HEK293 (cell line): ENCODE results near the gene CSAD.

Experiments
- CTCF ChIA-PET: fragments of 350-600 bp; formaldehyde crosslinking; extraction: SDS; loops from one replicate; lab custom pipeline; 2021; ENCODE audit warnings: antibody characterized with exemption; lab: Yijun Ruan, JAX
- POLR2A ChIA-PET: fragments of 300-600 bp; formaldehyde crosslinking; extraction: SDS; loops from one replicate; lab custom pipeline; 2020; ENCODE audit warnings: antibody characterized with exemption, inconsistent platforms; lab: Yijun Ruan, JAX
- H3K27ac ChIP-seq: fragments of 200-500 bp; sonication (Bioruptor generic); 2 replicates; pipeline ENCODE4 v1.5.1; 2014; ENCODE audit warnings: low read depth, low read length, control low read depth, inconsistent platforms; ENCODE audit errors: extremely low read depth
- H3K36me3 ChIP-seq, 2 experiments: fragments of 200-500 bp in 1 of 2; sonication (Bioruptor generic) in 1 of 2; 1 replicate in 1 of 2; 2 replicates in 1 of 2; pipeline ENCODE4 v1.5.1; 2014 to 2017; ENCODE audit warnings: inconsistent platforms in 2 of 2, low read length in 2 of 2; ENCODE audit not compliant: control insufficient read depth in 2 of 2, insufficient read depth in 1 of 2
- H3K4me1 ChIP-seq: fragments of 200-500 bp; sonication (Bioruptor generic); 2 replicates; pipeline ENCODE4 v1.5.1; 2014; ENCODE audit warnings: mild to moderate bottlenecking, low read length, inconsistent platforms; ENCODE audit not compliant: control insufficient read depth, insufficient read depth
- H3K4me3 ChIP-seq: 2 replicates; pipeline ENCODE4 v1.5.1; 2011; ENCODE audit warnings: low read depth, mild to moderate bottlenecking, control low read depth, low read length, moderate library complexity
- H3K9me3 ChIP-seq: fragments of 200-500 bp; sonication (Bioruptor generic); 2 replicates; pipeline ENCODE4 v1.5.1; 2014; ENCODE audit warnings: low read depth, low read length, inconsistent platforms; ENCODE audit not compliant: control insufficient read depth, insufficient read depth
- BCL11B ChIP-seq: fragments of 450-650 bp; formaldehyde crosslinking; IDR thresholded peaks from 2 replicates; pipeline ENCODE4 v1.5.1; 2016; ENCODE audit warnings: low read depth, missing biosample characterization, missing genetic modification characterization
- KLF7 ChIP-seq: fragments of 450-650 bp; formaldehyde crosslinking; IDR thresholded peaks from 2 replicates; pipeline ENCODE4 v1.5.1; 2016; ENCODE audit warnings: missing biosample characterization, missing genetic modification characterization, borderline replicate concordance
- PRDM1 ChIP-seq: fragments of 450-650 bp; formaldehyde crosslinking; IDR thresholded peaks from 2 replicates; pipeline ENCODE4; 2016; ENCODE audit warnings: missing biosample characterization, missing genetic modification characterization
- REPIN1 ChIP-seq: fragments of 450-650 bp; formaldehyde crosslinking; IDR thresholded peaks from 2 replicates; pipeline ENCODE4 v1.5.1; 2017; ENCODE audit warnings: missing biosample characterization, missing genetic modification characterization, low read depth
- SP7 ChIP-seq: fragments of 450-650 bp; formaldehyde crosslinking; IDR thresholded peaks from 2 replicates; pipeline ENCODE4 v1.5.1; 2016; ENCODE audit warnings: missing biosample characterization, missing genetic modification characterization
- ZBTB17 ChIP-seq: fragments of 450-650 bp; formaldehyde crosslinking; IDR thresholded peaks from 2 replicates; pipeline ENCODE4 v1.5.1; 2016; ENCODE audit warnings: missing biosample characterization, missing genetic modification characterization
- ZEB2 ChIP-seq: fragments of 450-650 bp; formaldehyde crosslinking; IDR thresholded peaks from 2 replicates; pipeline ENCODE4 v1.5.1; 2016; ENCODE audit warnings: missing biosample characterization, missing genetic modification characterization
- ZNF174 ChIP-seq: fragments of 450-650 bp; formaldehyde crosslinking; IDR thresholded peaks from 2 replicates; pipeline ENCODE4 v1.5.0; 2017; ENCODE audit warnings: missing biosample characterization, mild to moderate bottlenecking, missing genetic modification characterization
- ZNF2 ChIP-seq: fragments of 450-650 bp; formaldehyde crosslinking; IDR thresholded peaks from 2 replicates; pipeline ENCODE4 v1.5.1; 2016; ENCODE audit warnings: missing biosample characterization, missing genetic modification characterization
- ZNF292 ChIP-seq: fragments of 450-650 bp; formaldehyde crosslinking; IDR thresholded peaks from 2 replicates; pipeline ENCODE4 v1.5.1; 2016; ENCODE audit warnings: low read depth, missing biosample characterization, missing genetic modification characterization, borderline replicate concordance
- ZNF324 ChIP-seq: fragments of 450-650 bp; formaldehyde crosslinking; IDR thresholded peaks from 2 replicates; pipeline ENCODE4 v1.5.1; 2016; ENCODE audit warnings: missing biosample characterization, missing genetic modification characterization
- ZNF335 ChIP-seq: fragments of 450-650 bp; formaldehyde crosslinking; conservative IDR thresholded peaks from 2 replicates; pipeline ENCODE4 v1.5.1; 2016; ENCODE audit warnings: missing biosample characterization, missing genetic modification characterization
- ZNF37A ChIP-seq: fragments of 450-650 bp; IDR thresholded peaks from 2 replicates; pipeline ENCODE4 v1.5.1; 2018; ENCODE audit warnings: missing biosample characterization, missing genetic modification characterization
- ZNF426 ChIP-seq: fragments of 450-650 bp; formaldehyde crosslinking; IDR thresholded peaks from 2 replicates; pipeline ENCODE4 v1.5.1; 2017; ENCODE audit warnings: missing biosample characterization, missing genetic modification characterization, mild to moderate bottlenecking, inconsistent platforms, moderate library complexity
- ZNF433 ChIP-seq: fragments of 450-650 bp; formaldehyde crosslinking; IDR thresholded peaks from 2 replicates; pipeline ENCODE4 v1.5.1; 2016; ENCODE audit warnings: missing biosample characterization, missing genetic modification characterization, low read depth
- ZNF501 ChIP-seq: fragments of 450-650 bp; formaldehyde crosslinking; IDR thresholded peaks from 2 replicates; pipeline ENCODE4 v1.5.1; 2016; ENCODE audit warnings: missing biosample characterization, missing genetic modification characterization
- ZNF530 ChIP-seq: fragments of 450-650 bp; formaldehyde crosslinking; IDR thresholded peaks from 2 replicates; pipeline ENCODE4 v1.5.1; 2016; ENCODE audit warnings: low read depth, missing biosample characterization, missing genetic modification characterization
- ZNF560 ChIP-seq: fragments of 450-650 bp; formaldehyde crosslinking; IDR thresholded peaks from 2 replicates; pipeline ENCODE4 v1.5.1; 2017; ENCODE audit warnings: missing biosample characterization, missing genetic modification characterization, borderline replicate concordance
- ZNF600 ChIP-seq: fragments of 450-650 bp; formaldehyde crosslinking; IDR thresholded peaks from 2 replicates; pipeline ENCODE4 v1.5.1; 2016; ENCODE audit warnings: missing biosample characterization, missing genetic modification characterization
- ZNF654 ChIP-seq: fragments of 450-650 bp; formaldehyde crosslinking; IDR thresholded peaks from 2 replicates; pipeline ENCODE4 v1.5.1; 2016; ENCODE audit warnings: low read depth, missing biosample characterization, missing genetic modification characterization
- ZNF664 ChIP-seq: fragments of 450-650 bp; formaldehyde crosslinking; IDR thresholded peaks from 2 replicates; pipeline ENCODE4 v1.5.1; 2016; ENCODE audit warnings: missing biosample characterization, missing genetic modification characterization
- ZNF670 ChIP-seq: fragments of 450-650 bp; formaldehyde crosslinking; IDR thresholded peaks from 2 replicates; pipeline ENCODE4 v1.5.1; 2016; ENCODE audit warnings: missing biosample characterization, missing genetic modification characterization, low read depth
- ZNF76 ChIP-seq: fragments of 450-650 bp; formaldehyde crosslinking; IDR thresholded peaks from 2 replicates; pipeline ENCODE4; 2016; ENCODE audit warnings: low read depth, missing biosample characterization, missing genetic modification characterization, borderline replicate concordance
- ZNF768 ChIP-seq: fragments of 450-650 bp; formaldehyde crosslinking; IDR thresholded peaks from 2 replicates; pipeline ENCODE4 v1.5.1; 2018; ENCODE audit warnings: missing biosample characterization, mild to moderate bottlenecking, missing genetic modification characterization
- TF ChIP-seq, protein P1 (sequence below): fragments of 450-650 bp; formaldehyde crosslinking; IDR thresholded peaks from 2 replicates; pipeline ENCODE4 v1.5.1; 2016; ENCODE audit warnings: missing biosample characterization, missing genetic modification characterization
- TF ChIP-seq, protein P2 (sequence below): fragments of 450-650 bp; formaldehyde crosslinking; IDR thresholded peaks from 2 replicates; pipeline ENCODE4 v1.5.1; 2017; ENCODE audit warnings: missing biosample characterization, missing genetic modification characterization
- TF ChIP-seq, protein P3 (sequence below): fragments of 450-650 bp; formaldehyde crosslinking; IDR thresholded peaks from 2 replicates; pipeline ENCODE4 v1.5.1; 2017; ENCODE audit warnings: missing biosample characterization, mild to moderate bottlenecking, missing genetic modification characterization, moderate library complexity
- TF ChIP-seq, protein P4 (sequence below): fragments of 450-650 bp; formaldehyde crosslinking; IDR thresholded peaks from 2 replicates; pipeline ENCODE4 v1.5.1; 2016; ENCODE audit warnings: missing biosample characterization, missing genetic modification characterization
- TF ChIP-seq, protein P5 (sequence below): fragments of 450-650 bp; formaldehyde crosslinking; IDR thresholded peaks from 2 replicates; pipeline ENCODE4 v1.5.1; 2016; ENCODE audit warnings: missing biosample characterization, missing genetic modification characterization
- TF ChIP-seq, protein P6 (sequence below): fragments of 450-650 bp; formaldehyde crosslinking; IDR thresholded peaks from 2 replicates; pipeline ENCODE4 v1.5.1; 2016; ENCODE audit warnings: missing biosample characterization, missing genetic modification characterization

Gene CSAD

DNA sequence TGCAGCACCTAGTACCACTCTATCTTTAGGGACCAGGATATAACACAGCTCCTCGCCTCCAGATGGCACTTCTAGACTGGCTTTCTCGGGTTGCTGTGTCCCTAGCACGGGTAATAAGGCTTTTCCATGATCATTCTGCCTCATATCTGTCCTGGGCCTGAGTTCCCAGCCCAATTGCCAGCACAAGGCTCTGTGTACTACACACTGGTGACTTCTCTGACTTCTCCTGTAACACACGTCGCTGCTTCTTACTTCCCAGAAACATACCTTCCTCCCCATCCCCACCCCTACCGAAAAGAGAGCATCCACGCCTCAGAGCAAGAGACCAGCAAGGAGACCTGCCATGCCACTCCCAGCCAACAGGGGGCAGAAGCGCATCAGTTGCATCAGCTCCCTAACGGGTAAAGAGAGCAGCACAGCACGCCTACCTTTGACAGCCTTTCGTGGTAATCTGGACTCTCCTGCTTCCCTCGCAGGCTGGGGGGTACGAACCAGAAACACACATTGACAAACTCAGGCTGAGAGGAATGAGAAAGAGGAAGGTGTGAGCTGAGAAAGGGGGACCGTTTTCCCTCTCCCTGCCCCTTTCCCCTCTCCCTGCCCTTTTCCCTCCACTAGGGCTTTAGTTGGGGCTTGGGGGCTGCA lies 21.4 kb downstream of the CSAD start:
- ChIA-PET POLR2A (interaction anchor here (0.9 to 3.4 kb wide), 4 partner anchors 12 to 54 kb away, joined by 3 to 16 read pairs (median 4); partner anchors contain the start of genes CSAD and ZNF740), CTCF (interaction anchor here (0.6 to 8.5 kb wide), 36 partner anchors 8 to 219 kb away, joined by 3 to 94 read pairs (median 5); partner anchors contain the start of genes AAAS, CSAD, IGFBP6 and ITGB7)
- Histone ChIP-seq H3K4me3 (no peak overlapping the region), H3K27ac (no peak overlapping the region), H3K4me1 (no peaks in the 10 kb centered on the region), H3K9me3 (no peaks in the 10 kb centered on the region), H3K36me3 (peaks cover 0 to 5% of the 10 kb centered on the region in 2 experiments; a peak in 1 of 3 replicates)
- TF ChIP-seq, protein P1, sequence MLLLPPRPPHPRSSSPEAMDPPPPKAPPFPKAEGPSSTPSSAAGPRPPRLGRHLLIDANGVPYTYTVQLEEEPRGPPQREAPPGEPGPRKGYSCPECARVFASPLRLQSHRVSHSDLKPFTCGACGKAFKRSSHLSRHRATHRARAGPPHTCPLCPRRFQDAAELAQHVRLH: peak; percentile 88
- peak; percentile 76 for TF ChIP-seq ZEB2 (tag by site-specific recombination)
- peak; percentile 73; the same call in 1 of the 2 replicates for TF ChIP-seq ZNF501
- peak; percentile 98 for TF ChIP-seq ZBTB17
- TF ChIP-seq ZNF433 (tag by site-specific recombination): no peak
- TF ChIP-seq BCL11B: no peak
- no peak for TF ChIP-seq ZNF664 (tag by site-specific recombination)
- TF ChIP-seq, protein P2, sequence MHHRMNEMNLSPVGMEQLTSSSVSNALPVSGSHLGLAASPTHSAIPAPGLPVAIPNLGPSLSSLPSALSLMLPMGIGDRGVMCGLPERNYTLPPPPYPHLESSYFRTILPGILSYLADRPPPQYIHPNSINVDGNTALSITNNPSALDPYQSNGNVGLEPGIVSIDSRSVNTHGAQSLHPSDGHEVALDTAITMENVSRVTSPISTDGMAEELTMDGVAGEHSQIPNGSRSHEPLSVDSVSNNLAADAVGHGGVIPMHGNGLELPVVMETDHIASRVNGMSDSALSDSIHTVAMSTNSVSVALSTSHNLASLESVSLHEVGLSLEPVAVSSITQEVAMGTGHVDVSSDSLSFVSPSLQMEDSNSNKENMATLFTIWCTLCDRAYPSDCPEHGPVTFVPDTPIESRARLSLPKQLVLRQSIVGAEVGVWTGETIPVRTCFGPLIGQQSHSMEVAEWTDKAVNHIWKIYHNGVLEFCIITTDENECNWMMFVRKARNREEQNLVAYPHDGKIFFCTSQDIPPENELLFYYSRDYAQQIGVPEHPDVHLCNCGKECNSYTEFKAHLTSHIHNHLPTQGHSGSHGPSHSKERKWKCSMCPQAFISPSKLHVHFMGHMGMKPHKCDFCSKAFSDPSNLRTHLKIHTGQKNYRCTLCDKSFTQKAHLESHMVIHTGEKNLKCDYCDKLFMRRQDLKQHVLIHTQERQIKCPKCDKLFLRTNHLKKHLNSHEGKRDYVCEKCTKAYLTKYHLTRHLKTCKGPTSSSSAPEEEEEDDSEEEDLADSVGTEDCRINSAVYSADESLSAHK (tag by site-specific recombination): peak; percentile 40; the same call in 1 of the 2 replicates
- peak; percentile 68; the same call in 1 of the 2 replicates for TF ChIP-seq ZNF768 (tag by site-specific recombination)
- no peak for TF ChIP-seq ZNF530 (tag by site-specific recombination)
- peak; percentile 69 for TF ChIP-seq SP7 (tag by site-specific recombination)
- TF ChIP-seq ZNF670 (tag by site-specific recombination): no peak
- no peak for TF ChIP-seq KLF7
- TF ChIP-seq ZNF2 (tag by site-specific recombination): peak; percentile 100
- TF ChIP-seq ZNF324: 0 out of 2 replicates have a peak, but pooled peaks have one; percentile 36
- TF ChIP-seq ZNF292 (tag by site-specific recombination): no peak
- TF ChIP-seq, protein P3, sequence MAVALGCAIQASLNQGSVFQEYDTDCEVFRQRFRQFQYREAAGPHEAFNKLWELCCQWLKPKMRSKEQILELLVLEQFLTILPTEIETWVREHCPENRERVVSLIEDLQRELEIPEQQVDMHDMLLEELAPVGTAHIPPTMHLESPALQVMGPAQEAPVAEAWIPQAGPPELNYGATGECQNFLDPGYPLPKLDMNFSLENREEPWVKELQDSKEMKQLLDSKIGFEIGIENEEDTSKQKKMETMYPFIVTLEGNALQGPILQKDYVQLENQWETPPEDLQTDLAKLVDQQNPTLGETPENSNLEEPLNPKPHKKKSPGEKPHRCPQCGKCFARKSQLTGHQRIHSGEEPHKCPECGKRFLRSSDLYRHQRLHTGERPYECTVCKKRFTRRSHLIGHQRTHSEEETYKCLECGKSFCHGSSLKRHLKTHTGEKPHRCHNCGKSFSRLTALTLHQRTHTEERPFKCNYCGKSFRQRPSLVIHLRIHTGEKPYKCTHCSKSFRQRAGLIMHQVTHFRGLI (tag by site-specific recombination): no peak
- peak; percentile 99 for TF ChIP-seq ZNF600 (tag by site-specific recombination)
- TF ChIP-seq ZNF335: peak; percentile 41; the same call in 1 of the 2 replicates
- TF ChIP-seq, protein P4, sequence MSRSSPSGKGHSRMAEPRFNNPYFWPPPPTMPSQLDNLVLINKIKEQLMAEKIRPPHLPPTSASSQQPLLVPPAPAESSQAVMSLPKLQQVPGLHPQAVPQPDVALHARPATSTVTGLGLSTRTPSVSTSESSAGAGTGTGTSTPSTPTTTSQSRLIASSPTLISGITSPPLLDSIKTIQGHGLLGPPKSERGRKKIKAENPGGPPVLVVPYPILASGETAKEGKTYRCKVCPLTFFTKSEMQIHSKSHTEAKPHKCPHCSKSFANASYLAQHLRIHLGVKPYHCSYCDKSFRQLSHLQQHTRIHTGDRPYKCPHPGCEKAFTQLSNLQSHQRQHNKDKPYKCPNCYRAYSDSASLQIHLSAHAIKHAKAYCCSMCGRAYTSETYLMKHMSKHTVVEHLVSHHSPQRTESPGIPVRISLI: no peak
- TF ChIP-seq ZNF426 (tag by site-specific recombination): no peak
- no peak for TF ChIP-seq REPIN1 (tag by site-specific recombination)
- TF ChIP-seq ZNF37A: no peak
- TF ChIP-seq, protein P5, sequence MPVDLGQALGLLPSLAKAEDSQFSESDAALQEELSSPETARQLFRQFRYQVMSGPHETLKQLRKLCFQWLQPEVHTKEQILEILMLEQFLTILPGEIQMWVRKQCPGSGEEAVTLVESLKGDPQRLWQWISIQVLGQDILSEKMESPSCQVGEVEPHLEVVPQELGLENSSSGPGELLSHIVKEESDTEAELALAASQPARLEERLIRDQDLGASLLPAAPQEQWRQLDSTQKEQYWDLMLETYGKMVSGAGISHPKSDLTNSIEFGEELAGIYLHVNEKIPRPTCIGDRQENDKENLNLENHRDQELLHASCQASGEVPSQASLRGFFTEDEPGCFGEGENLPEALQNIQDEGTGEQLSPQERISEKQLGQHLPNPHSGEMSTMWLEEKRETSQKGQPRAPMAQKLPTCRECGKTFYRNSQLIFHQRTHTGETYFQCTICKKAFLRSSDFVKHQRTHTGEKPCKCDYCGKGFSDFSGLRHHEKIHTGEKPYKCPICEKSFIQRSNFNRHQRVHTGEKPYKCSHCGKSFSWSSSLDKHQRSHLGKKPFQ (tag by site-specific recombination): no peak
- TF ChIP-seq PRDM1 (tag by site-specific recombination): peak; percentile 65; the same call in 1 of the 2 replicates
- TF ChIP-seq ZNF174 (tag by site-specific recombination): no peak
- TF ChIP-seq ZNF560: no peak
- TF ChIP-seq, protein P6, sequence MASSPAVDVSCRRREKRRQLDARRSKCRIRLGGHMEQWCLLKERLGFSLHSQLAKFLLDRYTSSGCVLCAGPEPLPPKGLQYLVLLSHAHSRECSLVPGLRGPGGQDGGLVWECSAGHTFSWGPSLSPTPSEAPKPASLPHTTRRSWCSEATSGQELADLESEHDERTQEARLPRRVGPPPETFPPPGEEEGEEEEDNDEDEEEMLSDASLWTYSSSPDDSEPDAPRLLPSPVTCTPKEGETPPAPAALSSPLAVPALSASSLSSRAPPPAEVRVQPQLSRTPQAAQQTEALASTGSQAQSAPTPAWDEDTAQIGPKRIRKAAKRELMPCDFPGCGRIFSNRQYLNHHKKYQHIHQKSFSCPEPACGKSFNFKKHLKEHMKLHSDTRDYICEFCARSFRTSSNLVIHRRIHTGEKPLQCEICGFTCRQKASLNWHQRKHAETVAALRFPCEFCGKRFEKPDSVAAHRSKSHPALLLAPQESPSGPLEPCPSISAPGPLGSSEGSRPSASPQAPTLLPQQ (tag by site-specific recombination): peak; percentile 77
- TF ChIP-seq ZNF76 (tag by site-specific recombination): no peak
- peak; percentile 78 for TF ChIP-seq ZNF654 (tag by site-specific recombination)
